GM21529 (cell line): ENCODE data around the gene SPRED2.

Experiments
- ATAC-seq: cut with Tn5 transposase; IDR thresholded peaks from one replicate; pipeline ENCODE4 v1.9.1; 2021; ENCODE audit not compliant: unreplicated experiment

SPRED2 gene

GRCh38 chr2:65316072-65316471, 116.3 kb downstream of the SPRED2 start:
- no peak for ATAC-seq

GRCh38 chr2:65314801-65315441, 117.5 kb downstream of the SPRED2 start:
- no peak for ATAC-seq

- ATAC-seq = no peak
Observed at GRCh38 chr2:65313954-65314256, 118.5 kb downstream of the SPRED2 start.

GRCh38 chr2:65313126-65313953, 119.1 kb downstream of the SPRED2 start:
- no peak for ATAC-seq

- no peak for ATAC-seq
Observed at GRCh38 chr2:65311596-65311995, 120.8 kb downstream of the SPRED2 start.

- ATAC-seq = no peak
Observed at GRCh38 chr2:65311049-65311448, 121.3 kb downstream of the SPRED2 start.

GRCh38 chr2:65309699-65310098, 122.7 kb downstream of the SPRED2 start:
- ATAC-seq = no peak

- ATAC-seq = no peak
Observed at GRCh38 chr2:65305934-65306333, 126.5 kb downstream of the SPRED2 start.

- peak; percentile 88 for ATAC-seq
Observed at GRCh38 chr2:65300761-65301711, 131.4 kb downstream of the SPRED2 start.

- no peak for ATAC-seq
Observed at GRCh38 chr2:65300134-65300760, 132.2 kb downstream of the SPRED2 start.

GRCh38 chr2:65299246-65299645, 133.2 kb downstream of the SPRED2 start:
- ATAC-seq = no peak

GRCh38 chr2:65298089-65298488, 134.3 kb downstream of the SPRED2 start:
- no peak for ATAC-seq

GRCh38 chr2:65297544-65297943, 134.9 kb downstream of the SPRED2 start:
- ATAC-seq = no peak

GRCh38 chr2:65296971-65297370, 135.4 kb downstream of the SPRED2 start:
- no peak for ATAC-seq

- no peak for ATAC-seq
Observed at GRCh38 chr2:65294701-65295100, 137.7 kb downstream of the SPRED2 start.

GRCh38 chr2:65294136-65294535, 138.3 kb downstream of the SPRED2 start:
- no peak for ATAC-seq

- ATAC-seq = no peak
Observed at GRCh38 chr2:65293376-65293775, 139.0 kb downstream of the SPRED2 start.

- no peak for ATAC-seq
Observed at GRCh38 chr2:65292461-65293011, 139.9 kb downstream of the SPRED2 start.

GRCh38 chr2:65292106-65292400, 140.3 kb downstream of the SPRED2 start:
- ATAC-seq = no peak

- no peak for ATAC-seq
Observed at GRCh38 chr2:65291216-65292105, 140.9 kb downstream of the SPRED2 start.
